AML-193 (cell line): ENCODE measurements around the gene FAM227A.
"Not testable (repeated sequence)": the region's sequence is repeated elsewhere in the genome, so short reads cannot be mapped to it uniquely, and the experiment has no call there.

Experiments
- DNase-seq, 2 experiments: peaks; one replicate each; lab custom pipeline; 2025; lab: John Stamatoyannopoulos, UW

FAM227A gene

GRCh38 chr22:38611559-38611958 lies 44.6 kb downstream of the FAM227A start:
- DNase-seq: no peak

- no peak for DNase-seq
Observed at GRCh38 chr22:38610234-38610633, 46.0 kb downstream of the FAM227A start.

GRCh38 chr22:38608992-38609750 lies 47.0 kb downstream of the FAM227A start:
- DNase-seq: no peak

- DNase-seq: no peak
Observed at GRCh38 chr22:38607680-38608079, 48.5 kb downstream of the FAM227A start.

- no peak for DNase-seq
Observed at GRCh38 chr22:38602166-38602565, 54.0 kb downstream of the FAM227A start.

GRCh38 chr22:38601221-38601764 lies 54.9 kb downstream of the FAM227A start:
- no peak for DNase-seq

GRCh38 chr22:38599466-38599865 lies 56.7 kb downstream of the FAM227A start:
- DNase-seq: no peak

GRCh38 chr22:38582923-38583322 lies 73.3 kb downstream of the FAM227A start:
- DNase-seq: not testable (repeated sequence)

- DNase-seq: no peak
Observed at GRCh38 chr22:38578505-38578904, 77.7 kb downstream of the FAM227A start.

- peak; percentile 48 to 62 for DNase-seq
Observed at GRCh38 chr22:38572065-38572464, 84.1 kb downstream of the FAM227A start.

GRCh38 chr22:38570779-38571364 lies 85.3 kb downstream of the FAM227A start:
- DNase-seq: peak; percentile 23 to 27

- DNase-seq: peak; percentile 61 to 62
Observed at GRCh38 chr22:38569972-38570778, 86.0 kb downstream of the FAM227A start, which contains the start of gene DMC1. Gene DMC1 (minus strand): TSS chr22:38570183. CDS start chr22:38568256, 1,927 bp downstream.

- no peak for DNase-seq
Observed at GRCh38 chr22:38569181-38569971, 86.8 kb downstream of the FAM227A start.

- no peak for DNase-seq
Observed at GRCh38 chr22:38567531-38568285, 88.5 kb downstream of the FAM227A start.

- DNase-seq: no peak
Observed at GRCh38 chr22:38566726-38567504, 89.3 kb downstream of the FAM227A start.

- no peak for DNase-seq
Observed at GRCh38 chr22:38565441-38565840, 90.8 kb downstream of the FAM227A start.

- no peak for DNase-seq
Observed at GRCh38 chr22:38564669-38565068, 91.5 kb downstream of the FAM227A start.

GRCh38 chr22:38554281-38554680 lies 101.9 kb downstream of the FAM227A start:
- DNase-seq: no peak

- DNase-seq: peak; percentile 39 to 54
Observed at GRCh38 chr22:38549101-38549894, 106.9 kb downstream of the FAM227A start.
